Testis (tissue), 2 donors: ENCODE measurements around the gene IRF2.

Experiments used
- POLR2A ChIP-seq: fragments of 450-650 bp; IDR thresholded peaks from one replicate; pipeline ENCODE4 v1.6.1; 2017; ENCODE audit warnings: antibody characterized with exemption, mild to moderate bottlenecking, moderate library complexity
- TF ChIP-seq, protein P1 (sequence below), 3 experiments: fragments of 450-650 bp in 2 of 3; fragments of 200-600 bp in 1 of 3; sonication (generic) in 1 of 3; IDR thresholded peaks; one replicate each; pipeline ENCODE4 v1.5.1; 2016 to 2019; ENCODE audit warnings: antibody characterized with exemption in 3 of 3, mild to moderate bottlenecking in 2 of 3, moderate library complexity in 1 of 3

DNA sequence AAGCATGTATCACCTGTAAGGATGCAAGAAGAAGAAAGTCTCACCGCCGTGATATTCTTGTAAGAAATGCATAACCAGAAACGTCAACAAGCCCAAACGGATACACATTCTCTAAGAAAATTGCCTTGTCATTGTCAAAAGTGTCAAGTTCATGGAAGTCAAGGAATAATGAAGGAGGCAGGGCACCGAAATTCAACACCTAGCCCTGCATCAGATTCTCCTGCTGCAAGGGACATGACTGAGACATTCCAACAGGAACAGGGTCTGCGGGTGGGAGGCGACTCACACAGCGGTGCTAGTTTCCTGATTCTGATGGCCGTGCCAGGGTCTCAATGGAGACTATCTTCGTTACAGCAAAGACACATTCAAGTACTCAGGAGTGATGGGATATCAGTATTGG lies 26.7 kb downstream of the IRF2 start:
- TF ChIP-seq, protein P1, sequence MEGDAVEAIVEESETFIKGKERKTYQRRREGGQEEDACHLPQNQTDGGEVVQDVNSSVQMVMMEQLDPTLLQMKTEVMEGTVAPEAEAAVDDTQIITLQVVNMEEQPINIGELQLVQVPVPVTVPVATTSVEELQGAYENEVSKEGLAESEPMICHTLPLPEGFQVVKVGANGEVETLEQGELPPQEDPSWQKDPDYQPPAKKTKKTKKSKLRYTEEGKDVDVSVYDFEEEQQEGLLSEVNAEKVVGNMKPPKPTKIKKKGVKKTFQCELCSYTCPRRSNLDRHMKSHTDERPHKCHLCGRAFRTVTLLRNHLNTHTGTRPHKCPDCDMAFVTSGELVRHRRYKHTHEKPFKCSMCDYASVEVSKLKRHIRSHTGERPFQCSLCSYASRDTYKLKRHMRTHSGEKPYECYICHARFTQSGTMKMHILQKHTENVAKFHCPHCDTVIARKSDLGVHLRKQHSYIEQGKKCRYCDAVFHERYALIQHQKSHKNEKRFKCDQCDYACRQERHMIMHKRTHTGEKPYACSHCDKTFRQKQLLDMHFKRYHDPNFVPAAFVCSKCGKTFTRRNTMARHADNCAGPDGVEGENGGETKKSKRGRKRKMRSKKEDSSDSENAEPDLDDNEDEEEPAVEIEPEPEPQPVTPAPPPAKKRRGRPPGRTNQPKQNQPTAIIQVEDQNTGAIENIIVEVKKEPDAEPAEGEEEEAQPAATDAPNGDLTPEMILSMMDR (IDR thresholded peaks at IDR 0.05) = no peak
- no peak for TF ChIP-seq POLR2A
